Kidney (tissue), 14 donors: ENCODE results near the gene PCDHGA7. TPM values are rescaled to one million over a fixed set of nuclear protein-coding genes. Genes with fewer than 3 reads are reported as not detected.
"Not testable (repeated sequence)": the region's sequence is repeated elsewhere in the genome, so short reads cannot be mapped to it uniquely, and the experiment has no call there.

ENCODE experiments used
- DNase-seq, 5 donors: peaks; one replicate each; pipeline ENCODE4 v3.0.0-alpha.2; 2013 to 2020
- FAIRE-seq: peaks from 2 replicates; lab custom pipeline; 2012; peaks lifted over from hg19 to GRCh38; lab: Jason Lieb, UNC
- H3K27ac ChIP-seq, 2 donors: one replicate each; pipeline ENCODE4 v1.7.0; 2013; ENCODE audit warnings: low read depth in 2 of 2, low read length in 2 of 2, inconsistent platforms in 1 of 2
- H3K27me3 ChIP-seq: one replicate; pipeline ENCODE4 v1.7.1; 2013; ENCODE audit warnings: low read length, inconsistent platforms; ENCODE audit not compliant: control insufficient read depth, insufficient read depth
- H3K36me3 ChIP-seq, 3 donors: one replicate each; pipeline versions ENCODE4 v1.7.0 to v1.7.1; 2013; ENCODE audit warnings: low read length in 3 of 3, control low read depth in 1 of 3, inconsistent platforms in 1 of 3; ENCODE audit not compliant: insufficient read depth in 3 of 3, control insufficient read depth in 2 of 3
- H3K4me1 ChIP-seq, 3 donors: one replicate each; pipeline versions ENCODE4 v1.7.0 to v1.7.1; 2013; ENCODE audit warnings: low read length in 3 of 3, inconsistent platforms in 1 of 3, low read depth in 1 of 3; ENCODE audit not compliant: control insufficient read depth in 2 of 3, insufficient read depth in 2 of 3
- H3K4me3 ChIP-seq, 3 donors: one replicate each; pipeline versions ENCODE4 v1.7.0 to v1.8.1; 2013; ENCODE audit warnings: low read length in 3 of 3, control low read depth in 1 of 3, inconsistent platforms in 1 of 3
- H3K9ac ChIP-seq, 3 donors: one replicate each; pipeline versions ENCODE4 v1.7.0 to v1.7.1; 2013; ENCODE audit warnings: low read length in 3 of 3, control low read depth in 1 of 3, inconsistent platforms in 1 of 3
- H3K9me3 ChIP-seq, 3 donors: one replicate each; pipeline versions ENCODE4 v1.7.0 to v1.7.1; 2013; ENCODE audit warnings: low read length in 3 of 3, control low read depth in 1 of 3, inconsistent platforms in 1 of 3; ENCODE audit not compliant: control insufficient read depth in 2 of 3, insufficient read depth in 1 of 3
- intact Hi-C: fragments of 100-400 bp; cut with DNase I; formaldehyde crosslinking; loops from one replicate; pipeline ENCODE4 v1.11.1; 2022
- polyA plus RNA-seq: library from polyadenylated mRNA; stranded (reverse); fragments of 350-450 nt; fragmentation: Illumina TruSeq; extraction: RNeasy Lipid Tissue Mini Kit (QIAGEN cat#74804); gene quantifications from one replicate; pipeline ENCODE4 v1.2.3, GENCODE V29; 2014; ENCODE audit warnings: low read depth, low replicate concordance; ENCODE audit not compliant: insufficient read depth
- total RNA-seq: library from RNA; stranded (reverse); fragmentation: NEBNext Ultra II Directional; extraction: Animal tissue kit (Norgen Biotek cat#: 25700); gene quantifications from one replicate; pipeline ENCODE4 v1.2.1, GENCODE V29; 2021
- TF ChIP-seq, protein P1 (sequence below): IDR thresholded peaks from 3 replicates; pipeline ENCODE4 v1.5.1; 2012; ENCODE audit warnings: mild to moderate bottlenecking, moderate library complexity, borderline replicate concordance; ENCODE audit not compliant: insufficient read depth; ENCODE audit errors: extremely low read depth
- donor health status: control.
- donor health status: control.
- donor health status: control.
- donor health status: control.
- donor health status: control.
- donor health status: DM: yes; HTN: yes; CAD: no.
- donor health status: Normal renal cell carcinoma (clear cell type).

Gene PCDHGA7
- total and polyA plus RNA-seq, 2 donors from 2014 or later: 0.49 to 4.1 TPM

- no peak for FAIRE-seq
These were observed 10.1 kb downstream of the PCDHGA7 start, which contains the start of gene PCDHGA8 for GRCh38 chr5:141392429-141393198. TSS of gene PCDHGA8 (plus strand) at chr5:141392633. CDS start at chr5:141392814, 181 bp downstream.

GRCh38 chr5:141393267-141393666 is 10.7 kb downstream of the PCDHGA7 start:
- intact Hi-C loops: no loop called here
- DNase-seq (no peak), FAIRE-seq (no peak)
- no peaks in the 10 kb centered on the region for H3K36me3 ChIP-seq
- no peak overlapping the region for H3K4me3 ChIP-seq
- H3K9me3 ChIP-seq: peaks cover 4 to 67% (median 10%) of the 10 kb centered on the region in 3 donors
- H3K27ac ChIP-seq: no peak overlapping the region
- H3K4me1 ChIP-seq: no peaks in the 10 kb centered on the region
- H3K27me3 ChIP-seq: no peaks in the 10 kb centered on the region
- H3K9ac ChIP-seq: no peak overlapping the region
- TF ChIP-seq, protein P1, sequence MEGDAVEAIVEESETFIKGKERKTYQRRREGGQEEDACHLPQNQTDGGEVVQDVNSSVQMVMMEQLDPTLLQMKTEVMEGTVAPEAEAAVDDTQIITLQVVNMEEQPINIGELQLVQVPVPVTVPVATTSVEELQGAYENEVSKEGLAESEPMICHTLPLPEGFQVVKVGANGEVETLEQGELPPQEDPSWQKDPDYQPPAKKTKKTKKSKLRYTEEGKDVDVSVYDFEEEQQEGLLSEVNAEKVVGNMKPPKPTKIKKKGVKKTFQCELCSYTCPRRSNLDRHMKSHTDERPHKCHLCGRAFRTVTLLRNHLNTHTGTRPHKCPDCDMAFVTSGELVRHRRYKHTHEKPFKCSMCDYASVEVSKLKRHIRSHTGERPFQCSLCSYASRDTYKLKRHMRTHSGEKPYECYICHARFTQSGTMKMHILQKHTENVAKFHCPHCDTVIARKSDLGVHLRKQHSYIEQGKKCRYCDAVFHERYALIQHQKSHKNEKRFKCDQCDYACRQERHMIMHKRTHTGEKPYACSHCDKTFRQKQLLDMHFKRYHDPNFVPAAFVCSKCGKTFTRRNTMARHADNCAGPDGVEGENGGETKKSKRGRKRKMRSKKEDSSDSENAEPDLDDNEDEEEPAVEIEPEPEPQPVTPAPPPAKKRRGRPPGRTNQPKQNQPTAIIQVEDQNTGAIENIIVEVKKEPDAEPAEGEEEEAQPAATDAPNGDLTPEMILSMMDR: no peak

More at GRCh38 chr5:141392429-141393198, 10.1 kb downstream of the PCDHGA7 start, which contains the start of gene PCDHGA8:
- Histone ChIP-seq H3K27me3 (no peaks in the 10 kb centered on the region), H3K9me3 (peaks cover 4 to 68% (median 11%) of the 10 kb centered on the region in 3 donors), H3K36me3 (no peaks in the 10 kb centered on the region), H3K4me1 (no peaks in the 10 kb centered on the region), H3K4me3 (no peak within 1 kb of the TSS), H3K9ac (no peak within 1 kb of the TSS), H3K27ac (no peak within 1 kb of the TSS)
- intact Hi-C loops: no loop called here
- TF ChIP-seq, protein P1: no peak
- no peak for DNase-seq

DNA sequence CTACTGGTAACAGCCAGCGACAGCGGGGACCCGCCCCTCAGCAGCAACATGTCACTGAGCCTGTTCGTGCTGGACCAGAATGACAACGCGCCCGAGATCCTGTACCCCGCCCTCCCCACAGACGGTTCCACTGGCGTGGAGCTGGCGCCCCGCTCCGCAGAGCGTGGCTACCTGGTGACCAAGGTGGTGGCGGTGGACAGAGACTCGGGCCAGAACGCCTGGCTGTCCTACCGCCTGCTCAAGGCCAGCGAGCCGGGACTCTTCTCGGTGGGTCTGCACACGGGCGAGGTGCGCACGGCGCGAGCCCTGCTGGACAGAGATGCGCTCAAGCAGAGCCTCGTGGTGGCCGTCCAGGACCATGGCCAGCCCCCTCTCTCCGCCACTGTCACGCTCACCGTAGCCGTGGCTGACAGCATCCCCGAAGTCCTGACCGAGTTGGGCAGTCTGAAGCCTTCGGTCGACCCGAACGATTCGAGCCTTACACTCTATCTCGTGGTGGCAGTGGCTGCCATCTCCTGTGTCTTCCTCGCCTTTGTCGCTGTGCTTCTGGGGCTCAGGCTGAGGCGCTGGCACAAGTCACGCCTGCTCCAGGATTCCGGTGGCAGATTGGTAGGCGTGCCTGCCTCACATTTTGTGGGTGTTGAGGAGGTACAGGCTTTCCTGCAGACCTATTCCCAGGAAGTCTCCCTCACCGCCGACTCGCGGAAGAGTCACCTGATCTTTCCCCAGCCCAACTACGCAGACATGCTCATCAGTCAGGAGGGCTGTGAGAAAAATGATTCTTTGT is 12.1 kb downstream of the PCDHGA7 start:
- H3K4me3 ChIP-seq, DNase-seq, H3K9ac ChIP-seq, intact Hi-C loops, H3K36me3 ChIP-seq, FAIRE-seq, H3K4me1 ChIP-seq, H3K27me3 ChIP-seq, H3K27ac ChIP-seq: not testable (repeated sequence)
- H3K9me3 ChIP-seq: peaks cover 2 to 67% (median 13%) of the 10 kb centered on the region in 3 donors
